Amniotic stem cell (primary cell): ENCODE results near the gene NEK1.

Source experiments
- DNase-seq: peaks from one replicate; lab custom pipeline; 2025; lab: John Stamatoyannopoulos, UW

Gene NEK1

DNA sequence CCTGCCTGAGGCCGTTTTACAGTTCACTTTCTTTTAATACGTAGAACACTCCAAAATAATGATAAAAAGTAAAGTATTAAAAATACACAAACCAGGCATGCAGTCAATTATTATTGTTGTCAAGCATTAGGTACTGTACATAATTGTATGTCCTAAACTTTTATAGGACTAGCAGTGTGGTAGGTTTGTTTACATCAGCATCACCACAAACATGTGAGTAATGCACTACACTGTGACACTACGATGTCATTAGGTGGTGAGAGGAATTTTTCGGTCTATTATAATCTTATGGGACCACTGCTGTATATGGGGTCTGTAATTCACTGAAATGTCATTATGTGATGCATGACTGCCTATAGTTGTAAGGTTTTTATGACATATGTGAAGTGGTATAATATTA is 192.1 kb downstream of the NEK1 start:
- DNase-seq: no peak

DNA sequence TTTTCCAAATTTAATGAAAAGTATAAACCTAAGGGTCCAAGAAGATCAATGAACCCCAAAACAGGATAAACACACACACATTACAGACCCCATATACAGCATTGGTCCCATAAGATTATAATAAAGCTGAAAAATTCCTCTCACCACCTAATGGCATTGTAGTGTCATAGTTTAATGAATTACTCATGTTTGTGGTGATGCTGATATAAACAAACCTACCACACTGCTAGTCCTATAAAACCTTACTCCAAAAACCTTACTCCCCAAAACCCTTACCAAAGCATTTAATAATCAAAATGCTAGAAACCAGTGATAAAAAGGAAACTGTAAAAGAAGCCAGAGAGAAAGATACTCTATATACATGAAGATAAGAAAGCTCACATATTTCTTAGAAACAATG is 193.5 kb downstream of the NEK1 start:
- no peak for DNase-seq

DNA sequence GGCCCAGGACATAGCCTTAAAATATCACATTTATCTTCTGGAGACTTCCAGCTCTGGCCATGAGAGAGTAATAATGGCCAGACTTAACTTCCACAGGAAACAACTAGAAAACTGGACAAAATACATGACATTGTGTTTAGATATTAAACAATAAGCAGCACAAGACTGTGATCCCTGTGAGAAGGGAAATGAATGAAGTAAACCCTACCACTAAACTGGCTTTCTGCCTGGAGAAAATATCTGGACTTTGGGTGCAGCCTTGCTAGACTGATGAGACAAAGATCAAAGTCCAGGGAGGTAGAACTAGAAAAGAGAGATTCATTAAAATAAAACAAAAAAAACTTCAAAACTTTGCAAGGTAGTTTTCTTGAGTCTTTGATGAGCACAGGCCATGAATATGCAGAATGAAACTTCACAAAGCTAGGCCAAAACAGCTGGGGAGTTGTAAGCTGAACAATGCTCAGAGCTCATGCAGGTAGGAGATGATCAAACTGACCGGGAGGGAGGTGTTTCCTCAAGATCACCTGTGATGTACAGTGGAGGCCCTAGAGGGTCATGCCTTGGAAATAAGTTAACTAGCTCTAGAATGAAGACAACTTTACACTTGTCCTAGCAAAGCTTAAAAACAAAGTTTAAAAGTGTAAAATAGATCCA is 194.6 kb downstream of the NEK1 start:
- DNase-seq: no peak

- DNase-seq: no peak
These were observed 195.4 kb downstream of the NEK1 start for GRCh38 chr4:169416997-169417396.

DNA sequence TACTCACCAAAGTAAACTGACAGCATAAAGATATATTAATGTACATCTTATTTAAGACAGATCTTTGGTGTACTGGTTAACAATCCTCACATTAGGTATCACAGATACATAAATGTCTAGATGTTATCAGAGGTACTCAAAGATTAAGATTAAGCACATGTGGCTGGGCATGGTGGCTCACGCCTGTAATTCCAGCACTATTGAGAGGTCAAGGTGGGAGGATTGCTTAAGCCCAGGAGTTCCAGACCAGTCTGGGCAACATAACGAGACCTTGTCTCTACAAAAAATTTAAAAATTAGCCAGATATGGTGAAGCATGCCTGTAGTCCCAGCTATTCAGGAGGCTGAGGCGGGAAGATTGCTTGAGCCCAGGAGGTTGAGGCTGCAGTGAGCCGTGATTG is 195.9 kb downstream of the NEK1 start:
- DNase-seq: no peak

- no peak for DNase-seq
These were observed 197.5 kb downstream of the NEK1 start for GRCh38 chr4:169414913-169415312.

- no peak for DNase-seq
These were observed 200.3 kb downstream of the NEK1 start for GRCh38 chr4:169412046-169412445.

DNA sequence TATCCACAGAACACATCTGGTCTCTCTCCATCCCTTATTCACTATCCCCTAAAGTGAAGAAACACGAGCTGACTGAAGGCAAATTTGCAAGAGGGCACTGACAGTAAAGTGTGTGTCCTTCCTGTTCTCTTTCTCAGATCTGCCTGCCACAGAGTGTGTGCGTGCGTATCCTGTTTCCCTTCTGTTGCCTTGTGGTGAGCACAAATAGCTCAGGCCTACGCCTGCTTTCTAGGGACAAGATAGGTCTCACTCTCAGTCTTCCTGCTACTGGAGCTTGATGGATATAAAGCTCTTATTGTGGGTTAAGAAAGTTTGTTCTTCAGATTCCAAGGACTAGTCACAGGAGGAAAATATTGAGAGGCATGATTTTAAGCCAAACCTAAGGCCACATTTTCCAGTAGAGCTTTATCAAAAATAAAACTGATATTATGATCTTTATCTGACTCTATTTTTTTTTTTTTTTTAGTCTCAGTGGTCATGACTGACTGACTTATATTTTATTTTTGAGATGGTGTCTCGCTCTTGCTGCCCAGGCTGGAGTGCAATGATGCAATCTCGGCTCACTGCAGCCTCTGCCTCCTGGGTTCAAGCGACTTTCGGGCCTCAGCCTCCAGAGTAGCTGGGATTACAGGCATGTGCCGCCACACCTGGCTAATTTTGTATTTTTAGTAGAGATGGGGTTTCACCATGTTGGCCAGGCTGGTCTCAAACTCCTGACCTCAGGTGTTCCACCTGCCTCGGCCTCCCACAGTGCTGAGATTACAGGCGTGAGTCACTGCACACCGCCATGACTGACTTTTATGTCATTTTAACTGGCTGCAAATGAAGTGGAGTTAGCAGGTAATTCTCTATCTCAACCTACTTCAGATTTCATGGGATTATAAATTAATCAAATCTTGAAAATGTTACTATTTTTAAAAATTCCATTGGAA is 201.3 kb downstream of the NEK1 start:
- peak; percentile 6 for DNase-seq

- DNase-seq: no peak
These were observed 205.1 kb downstream of the NEK1 start for GRCh38 chr4:169407217-169407845.

DNA sequence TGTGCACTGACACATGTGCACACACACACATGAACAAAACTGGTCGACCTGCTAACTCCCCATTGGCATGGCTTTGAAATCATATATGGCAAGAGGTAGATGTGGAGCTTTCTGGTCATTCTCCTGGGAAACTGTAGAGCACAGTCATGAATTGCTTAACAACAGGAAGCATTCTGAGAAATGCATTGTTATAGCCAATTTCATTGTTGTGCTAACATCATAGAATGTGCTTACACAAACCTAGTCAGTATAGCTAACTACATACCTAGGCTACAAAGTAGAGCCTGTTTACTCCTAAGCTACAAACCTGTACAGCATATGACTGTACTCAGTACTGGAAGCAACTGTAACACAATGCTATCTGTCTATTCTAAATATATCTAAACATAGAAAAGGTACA is 207.4 kb downstream of the NEK1 start:
- no peak for DNase-seq

- no peak for DNase-seq
These were observed 211.6 kb downstream of the NEK1 start for GRCh38 chr4:169400832-169401231.

GRCh38 chr4:169399976-169400767 is 212.2 kb downstream of the NEK1 start:
- no peak for DNase-seq

DNA sequence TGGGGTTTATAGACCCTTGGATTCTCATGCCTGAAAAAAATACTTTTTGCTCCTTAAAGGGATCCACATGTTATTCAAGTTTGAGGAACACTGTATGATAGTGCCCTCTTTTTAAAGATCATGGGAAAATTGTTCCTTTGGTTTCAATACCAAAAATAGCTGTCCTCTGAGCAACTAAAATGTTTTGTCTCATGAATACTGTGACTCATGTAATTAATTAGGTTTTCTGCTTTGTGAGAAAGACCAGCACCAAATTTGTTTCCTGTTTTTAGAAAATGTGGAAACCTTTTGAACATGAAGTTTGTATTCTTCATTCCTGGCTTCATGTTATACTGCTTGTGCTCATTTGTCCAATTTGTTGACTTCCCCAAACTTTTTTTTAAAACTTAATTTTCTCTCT is 214.1 kb downstream of the NEK1 start:
- DNase-seq: peak; percentile 42

GRCh38 chr4:169397762-169398161 is 214.6 kb downstream of the NEK1 start:
- peak; percentile 17 for DNase-seq

- no peak for DNase-seq
These were observed 227.0 kb downstream of the NEK1 start for GRCh38 chr4:169385376-169385775.

- DNase-seq: no peak
These were observed 227.6 kb downstream of the NEK1 start for GRCh38 chr4:169384779-169385178.

- DNase-seq: peak; percentile 58
These were observed 228.7 kb downstream of the NEK1 start for GRCh38 chr4:169383724-169384123.

GRCh38 chr4:169379688-169380087 is 232.7 kb downstream of the NEK1 start:
- no peak for DNase-seq

GRCh38 chr4:169377367-169377766 is 235.0 kb downstream of the NEK1 start:
- no peak for DNase-seq

DNA sequence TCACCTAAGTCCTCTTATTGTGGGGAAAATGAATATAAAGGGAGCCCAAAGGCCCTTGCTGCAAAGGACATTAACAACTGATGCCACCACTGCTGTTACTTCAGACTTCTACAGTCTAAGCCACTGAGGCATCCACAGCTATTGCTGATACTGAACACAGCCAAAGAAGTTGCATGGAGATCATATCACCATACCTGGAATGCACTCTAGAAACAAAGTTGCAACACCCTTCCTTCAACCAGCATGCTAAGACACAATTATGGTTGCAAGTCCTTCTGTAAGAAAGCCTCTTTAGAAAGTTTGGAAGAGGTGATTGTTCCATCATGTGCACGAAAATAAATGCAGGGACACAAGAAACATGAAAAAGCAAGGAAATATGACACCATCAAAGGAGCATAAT is 236.0 kb downstream of the NEK1 start:
- no peak for DNase-seq

DNA sequence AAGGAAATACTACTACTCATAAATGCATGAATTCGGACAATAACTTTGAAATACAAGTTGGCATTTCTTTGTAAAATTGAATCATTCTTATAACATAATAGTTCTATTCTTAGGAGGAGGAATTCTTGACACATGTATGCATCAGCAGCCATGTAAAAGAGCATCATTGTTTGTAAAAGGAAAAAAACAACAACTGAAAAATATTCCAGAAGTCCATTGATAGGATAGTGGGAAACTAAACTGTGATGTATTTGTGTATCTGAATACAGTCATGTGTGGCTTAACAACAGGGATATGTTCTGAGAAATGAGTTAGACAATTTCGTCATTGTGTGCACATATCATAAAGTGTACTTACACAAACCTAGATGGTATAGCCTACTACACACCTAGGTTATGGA is 239.6 kb downstream of the NEK1 start:
- no peak for DNase-seq

- no peak for DNase-seq
These were observed 242.7 kb downstream of the NEK1 start for GRCh38 chr4:169369634-169370033.
